Left colon (tissue), 2 donors: ENCODE data around the gene MYL12B. TPM values are rescaled to one million over a fixed set of nuclear protein-coding genes. Genes with fewer than 3 reads are reported as not detected.
"Not testable (repeated sequence)": the region's sequence is repeated elsewhere in the genome, so short reads cannot be mapped to it uniquely, and the experiment has no call there.

ENCODE experiments used
- ATAC-seq: fragments of 200-7000 bp; cut with Tn5 transposase; one replicate; pipeline ENCODE4 v1.9.1; 2020; ENCODE audit warnings: mild to moderate bottlenecking, moderate library complexity
- DNase-seq, 2 donors: peaks; one replicate each; pipeline ENCODE4 v3.0.0-alpha.2; 2020
- intact Hi-C, 2 donors: fragments of 100-400 bp; cut with DNase I in 1 of 2; cut with micrococcal nuclease in 1 of 2; formaldehyde crosslinking; loops; one replicate each; pipeline versions ENCODE4 v1.11.2 to v1.14.0; 2022; cut with DNase I, micrococcal nuclease
- total RNA-seq, 2 donors: library from RNA; stranded (reverse); fragmentation: NEBNext Ultra II Directional; extraction: Animal tissue kit (Norgen Biotek cat#: 25700); gene quantifications; one replicate each; pipeline ENCODE4 v1.2.1, GENCODE V29; 2021
- donor health status: DM: no; HTN: no; CAD: no.
- donor health status: DM: yes; HTN: yes; CAD: no.

The MYL12B gene
- total RNA-seq, 2 donors from 2014 or later: 563 to 581 TPM

GRCh38 chr18:3252843-3253242 is 9.1 kb upstream of the MYL12B start:
- no peak for DNase-seq
- no peak for ATAC-seq

GRCh38 chr18:3254725-3255124 is 7.2 kb upstream of the MYL12B start:
- DNase-seq (no peak), ATAC-seq (no peak)
- intact Hi-C loops: no loop called here

More at GRCh38 chr18:3252843-3253242, 9.1 kb upstream of the MYL12B start:
- intact Hi-C loops: no loop called here

- DNase-seq: no peak
- no peak for ATAC-seq
- intact Hi-C loops: no loop called here
These were observed 6.2 kb upstream of the MYL12B start for GRCh38 chr18:3255611-3256165.

GRCh38 chr18:3256693-3257626 is 5.0 kb upstream of the MYL12B start:
- intact Hi-C loops: no loop called here
- no peak for DNase-seq
- no peak for ATAC-seq

GRCh38 chr18:3257627-3258120 is 4.3 kb upstream of the MYL12B start:
- no peak for DNase-seq
- intact Hi-C loops: no loop called here
- ATAC-seq: no peak

- DNase-seq (no peak), ATAC-seq (peak; percentile 12)
- intact Hi-C loops: no loop called here
These were observed 949 bp upstream of the MYL12B start for GRCh38 chr18:3260995-3261372.

- DNase-seq: peak; percentile 27 to 45
- peak; percentile 52 for ATAC-seq
- intact Hi-C loops: no loop called here
These were observed 550 bp downstream of the MYL12B start for GRCh38 chr18:3262234-3263131.

GRCh38 chr18:3263132-3263700 is 1.3 kb downstream of the MYL12B start:
- intact Hi-C loops: no loop called here

GRCh38 chr18:3264362-3264761 is 2.4 kb downstream of the MYL12B start:
- intact Hi-C loops: no loop called here
- ATAC-seq (peak; percentile 17), DNase-seq (no peak)

More at GRCh38 chr18:3263132-3263700, 1.3 kb downstream of the MYL12B start:
- no peak for DNase-seq
- no peak for ATAC-seq

- intact Hi-C loops: no loop called here
These were observed 3.7 kb downstream of the MYL12B start for GRCh38 chr18:3265564-3266033.

GRCh38 chr18:3266062-3266608 is 4.2 kb downstream of the MYL12B start:
- intact Hi-C loops: no loop called here
- no peak for ATAC-seq
- DNase-seq: no peak

More at GRCh38 chr18:3265564-3266033, 3.7 kb downstream of the MYL12B start:
- no peak for DNase-seq
- ATAC-seq: no peak

- DNase-seq (no peak), ATAC-seq (peak; percentile 53)
- intact Hi-C loops: no loop called here
These were observed 6.4 kb downstream of the MYL12B start for GRCh38 chr18:3268306-3268705.

GRCh38 chr18:3269241-3269913 is 7.4 kb downstream of the MYL12B start:
- ATAC-seq (no peak), DNase-seq (no peak)
- intact Hi-C loops: no loop called here

- DNase-seq (no peak), ATAC-seq (no peak)
- intact Hi-C loops: no loop called here
These were observed 8.0 kb downstream of the MYL12B start for GRCh38 chr18:3269914-3270299.

- ATAC-seq: no peak
- no peak for DNase-seq
- intact Hi-C loops: no loop called here
These were observed 11.1 kb downstream of the MYL12B start for GRCh38 chr18:3273042-3273441.

- intact Hi-C loops: not testable (repeated sequence)
These were observed 15.8 kb downstream of the MYL12B start for GRCh38 chr18:3277643-3278213.

More at GRCh38 chr18:3277643-3278213, 15.8 kb downstream of the MYL12B start:
- not testable (repeated sequence) for DNase-seq, ATAC-seq
